ENCODE results near the gene KDM5A. TPM values are rescaled to one million over a fixed set of nuclear protein-coding genes. Genes with fewer than 3 reads are reported as not detected.

The KDM5A gene
- total RNA-seq, 1 donor, result 75.3 TPM

DNA sequence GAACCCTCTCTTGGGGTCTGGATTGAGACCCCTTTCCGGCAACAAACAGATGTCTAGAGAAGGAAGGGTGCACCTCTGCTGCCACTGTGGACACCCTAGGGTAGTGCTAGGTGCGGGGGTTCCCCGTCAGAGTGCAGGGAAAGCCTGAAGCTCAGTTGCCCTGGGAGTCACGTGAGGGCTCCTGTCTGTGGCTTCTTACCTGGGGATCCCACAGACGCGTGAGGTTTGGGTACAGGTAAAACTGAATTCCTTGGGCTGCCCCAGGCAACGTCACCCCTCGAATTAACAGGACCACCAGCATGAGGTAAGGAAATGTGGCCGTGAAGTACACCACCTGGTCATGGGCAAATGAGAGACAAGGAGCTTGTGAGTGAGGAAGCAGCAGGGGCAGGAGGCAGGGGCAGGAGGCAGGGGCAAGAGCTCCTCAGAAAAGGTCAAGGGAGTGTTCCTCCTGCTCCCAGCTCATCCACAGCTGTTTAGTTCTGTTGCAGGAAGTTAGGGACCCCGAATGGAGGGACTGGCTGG lies 154.2 kb downstream of the KDM5A start:
- Histone ChIP-seq H3K27ac (ENCODE audit: low read depth, low read length) (no peak overlapping the region), H3K4me2 (ENCODE audit: insufficient read depth, low read length) (no peak overlapping the region), H3K9me3 (ENCODE audit: low read depth, low read length) (no peaks in the 10 kb centered on the region), H3K79me2 (ENCODE audit: insufficient read depth, low read length) (no peaks in the 10 kb centered on the region), H3K27me3 (ENCODE audit: insufficient read depth, low read length) (peaks cover 36% of the 10 kb centered on the region), H4K20me1 (ENCODE audit: insufficient read depth, low read length) (no peaks in the 10 kb centered on the region), H3K4me3 (ENCODE audit: insufficient read depth, low read length) (no peak overlapping the region), H3K36me3 (ENCODE audit: insufficient read depth, low read length) (no peaks in the 10 kb centered on the region), H2AFZ (ENCODE audit: low read length) (no peak overlapping the region), H3K4me1 (ENCODE audit: insufficient read depth, low read length) (no peaks in the 10 kb centered on the region)
- TF ChIP-seq, protein P1, sequence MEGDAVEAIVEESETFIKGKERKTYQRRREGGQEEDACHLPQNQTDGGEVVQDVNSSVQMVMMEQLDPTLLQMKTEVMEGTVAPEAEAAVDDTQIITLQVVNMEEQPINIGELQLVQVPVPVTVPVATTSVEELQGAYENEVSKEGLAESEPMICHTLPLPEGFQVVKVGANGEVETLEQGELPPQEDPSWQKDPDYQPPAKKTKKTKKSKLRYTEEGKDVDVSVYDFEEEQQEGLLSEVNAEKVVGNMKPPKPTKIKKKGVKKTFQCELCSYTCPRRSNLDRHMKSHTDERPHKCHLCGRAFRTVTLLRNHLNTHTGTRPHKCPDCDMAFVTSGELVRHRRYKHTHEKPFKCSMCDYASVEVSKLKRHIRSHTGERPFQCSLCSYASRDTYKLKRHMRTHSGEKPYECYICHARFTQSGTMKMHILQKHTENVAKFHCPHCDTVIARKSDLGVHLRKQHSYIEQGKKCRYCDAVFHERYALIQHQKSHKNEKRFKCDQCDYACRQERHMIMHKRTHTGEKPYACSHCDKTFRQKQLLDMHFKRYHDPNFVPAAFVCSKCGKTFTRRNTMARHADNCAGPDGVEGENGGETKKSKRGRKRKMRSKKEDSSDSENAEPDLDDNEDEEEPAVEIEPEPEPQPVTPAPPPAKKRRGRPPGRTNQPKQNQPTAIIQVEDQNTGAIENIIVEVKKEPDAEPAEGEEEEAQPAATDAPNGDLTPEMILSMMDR (IDR thresholded peaks at IDR 0.05; ENCODE audit: extremely low read depth, low read depth, low read length), result no peak
- no peak for DNase-seq (ENCODE audit: insufficient read length, low spot score, missing footprints)

DNA sequence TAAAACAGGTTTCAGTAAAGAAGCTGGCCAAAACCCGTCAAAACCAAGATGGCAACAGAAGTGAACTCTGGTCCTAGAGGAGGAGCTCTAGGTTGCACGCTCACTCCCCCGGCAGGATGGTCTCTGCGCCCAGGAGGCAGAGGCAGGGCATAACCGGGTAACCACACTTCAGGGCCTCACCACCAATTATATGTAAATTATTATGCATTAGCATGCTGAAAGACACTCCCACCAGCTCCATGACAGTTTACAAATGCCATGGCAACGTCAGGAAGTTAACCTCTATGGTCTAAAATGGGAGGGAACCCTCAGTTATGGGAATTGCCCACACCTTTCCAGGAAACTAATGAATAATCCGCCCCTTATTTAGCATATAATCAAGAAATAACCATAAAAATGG lies 155.1 kb downstream of the KDM5A start:
- no peaks in the 10 kb centered on the region for H3K79me2 ChIP-seq (ENCODE audit: insufficient read depth, low read length)
- no peak overlapping the region for H3K27ac ChIP-seq (ENCODE audit: low read depth, low read length)

DNA sequence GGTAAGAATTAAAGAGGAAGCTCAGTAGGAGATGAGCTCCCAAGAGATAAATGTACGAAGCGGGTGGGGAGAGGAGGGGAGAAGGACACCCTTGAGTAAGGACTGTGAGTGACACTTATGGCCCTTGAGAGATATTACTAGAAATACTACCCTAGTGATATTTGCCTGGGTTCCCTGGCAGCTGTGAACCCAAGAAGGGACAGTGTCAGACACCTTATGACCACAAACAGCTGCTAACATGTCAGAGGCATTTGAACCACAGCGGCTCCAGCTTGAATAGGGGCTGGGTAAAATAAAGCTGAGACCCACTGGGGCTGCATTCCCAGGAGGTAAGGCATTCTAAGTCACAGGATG lies 155.5 kb downstream of the KDM5A start:
- no peak for DNase-seq (ENCODE audit: insufficient read length, low spot score, missing footprints)
- no peaks in the 10 kb centered on the region for H3K4me1 ChIP-seq (ENCODE audit: insufficient read depth, low read length)
- no peak overlapping the region for H3K4me2 ChIP-seq (ENCODE audit: insufficient read depth, low read length)
- H4K20me1 ChIP-seq (ENCODE audit: insufficient read depth, low read length), result no peaks in the 10 kb centered on the region
- H3K36me3 ChIP-seq (ENCODE audit: insufficient read depth, low read length), result no peaks in the 10 kb centered on the region
- H3K9me3 ChIP-seq (ENCODE audit: low read depth, low read length), result no peaks in the 10 kb centered on the region
- H3K27ac ChIP-seq (ENCODE audit: low read depth, low read length), result no peak overlapping the region
- no peak overlapping the region for H3K4me3 ChIP-seq (ENCODE audit: insufficient read depth, low read length)
- H3K79me2 ChIP-seq (ENCODE audit: insufficient read depth, low read length), result no peaks in the 10 kb centered on the region
- TF ChIP-seq, protein P1 (IDR thresholded peaks at IDR 0.05; ENCODE audit: extremely low read depth, low read depth, low read length), result no peak
- H3K27me3 ChIP-seq (ENCODE audit: insufficient read depth, low read length), result peaks cover 46% of the 10 kb centered on the region
- no peak overlapping the region for H2AFZ ChIP-seq (ENCODE audit: low read length)

More for the DNA sequence above, 155.1 kb downstream of the KDM5A start:
- H3K4me3 ChIP-seq (ENCODE audit: insufficient read depth, low read length), result no peak overlapping the region
- no peaks in the 10 kb centered on the region for H3K4me1 ChIP-seq (ENCODE audit: insufficient read depth, low read length)
- no peaks in the 10 kb centered on the region for H4K20me1 ChIP-seq (ENCODE audit: insufficient read depth, low read length)
- H3K4me2 ChIP-seq (ENCODE audit: insufficient read depth, low read length), result no peak overlapping the region
- DNase-seq (ENCODE audit: insufficient read length, low spot score, missing footprints), result no peak
- H3K27me3 ChIP-seq (ENCODE audit: insufficient read depth, low read length), result peaks cover 44% of the 10 kb centered on the region
- no peaks in the 10 kb centered on the region for H3K36me3 ChIP-seq (ENCODE audit: insufficient read depth, low read length)
- TF ChIP-seq, protein P1 (IDR thresholded peaks at IDR 0.05; ENCODE audit: extremely low read depth, low read depth, low read length), result no peak
- H3K9me3 ChIP-seq (ENCODE audit: low read depth, low read length), result no peaks in the 10 kb centered on the region
- no peak overlapping the region for H2AFZ ChIP-seq (ENCODE audit: low read length)

DNA sequence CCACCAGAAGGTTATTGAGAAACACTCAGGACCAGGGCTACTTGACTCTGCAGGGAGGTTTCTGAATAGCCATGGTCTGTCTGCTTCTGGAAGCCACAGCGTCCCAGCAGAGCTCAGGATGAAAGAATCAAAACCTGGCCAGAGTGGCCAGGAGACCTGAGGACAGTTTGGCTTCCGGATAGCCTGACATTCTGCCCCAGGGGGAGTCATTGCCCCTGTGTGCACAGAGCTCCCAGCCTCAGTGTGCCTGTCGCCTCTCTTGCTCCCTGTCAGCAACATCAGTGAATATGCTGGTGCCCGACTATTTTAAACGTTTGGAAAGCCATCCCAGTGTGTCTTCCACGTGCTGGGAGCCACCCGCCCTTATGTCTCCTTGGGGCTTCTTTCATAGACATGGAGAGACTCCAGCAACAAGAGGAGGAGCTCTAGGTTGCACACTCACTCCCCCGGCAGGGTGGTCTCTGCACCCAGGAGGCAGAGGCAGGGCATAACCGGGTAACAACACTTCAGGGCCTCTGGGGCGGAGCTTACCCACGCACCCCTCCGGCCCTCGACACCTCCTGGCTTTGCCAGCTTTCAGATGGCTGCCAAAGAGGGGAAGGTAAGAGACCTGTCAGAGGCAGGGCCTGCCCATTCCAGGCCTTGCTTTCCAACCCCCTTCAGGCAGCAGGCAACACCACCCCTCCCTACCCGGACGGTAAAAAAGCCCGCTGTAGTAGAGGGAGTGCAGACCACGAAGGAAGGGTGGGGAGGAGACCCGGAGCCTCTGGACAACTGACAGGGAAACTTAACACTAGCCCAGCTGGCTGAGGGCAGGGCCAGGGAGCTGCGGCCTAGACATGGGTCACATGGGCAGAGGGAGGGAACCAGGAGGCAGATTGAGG lies 156.1 kb downstream of the KDM5A start:
- no peak for DNase-seq (ENCODE audit: insufficient read length, low spot score, missing footprints)
- H3K9me3 ChIP-seq (ENCODE audit: low read depth, low read length), result no peaks in the 10 kb centered on the region
- no peaks in the 10 kb centered on the region for H3K79me2 ChIP-seq (ENCODE audit: insufficient read depth, low read length)
- no peak overlapping the region for H2AFZ ChIP-seq (ENCODE audit: low read length)
- no peaks in the 10 kb centered on the region for H4K20me1 ChIP-seq (ENCODE audit: insufficient read depth, low read length)
- TF ChIP-seq, protein P1 (IDR thresholded peaks at IDR 0.05; ENCODE audit: extremely low read depth, low read depth, low read length), result no peak
- no peak overlapping the region for H3K27ac ChIP-seq (ENCODE audit: low read depth, low read length)
- H3K4me1 ChIP-seq (ENCODE audit: insufficient read depth, low read length), result no peaks in the 10 kb centered on the region
- no peaks in the 10 kb centered on the region for H3K36me3 ChIP-seq (ENCODE audit: insufficient read depth, low read length)
- H3K4me2 ChIP-seq (ENCODE audit: insufficient read depth, low read length), result no peak overlapping the region
- H3K4me3 ChIP-seq (ENCODE audit: insufficient read depth, low read length), result no peak overlapping the region
- peaks cover 48% of the 10 kb centered on the region for H3K27me3 ChIP-seq (ENCODE audit: insufficient read depth, low read length)
